ENCODE results near the gene OR51A7. TPM values are rescaled to one million over a fixed set of nuclear protein-coding genes. Genes with fewer than 3 reads are reported as not detected.
A peak's percentile ranks its signal among the peaks of the same experiment; 100 is the strongest.

The OR51A7 gene
- total and polyA plus RNA-seq, 2 of the 8 experiments (the other 6 are each of a cell fraction or from before 2014, with no cell fraction given), result not detected

DNA sequence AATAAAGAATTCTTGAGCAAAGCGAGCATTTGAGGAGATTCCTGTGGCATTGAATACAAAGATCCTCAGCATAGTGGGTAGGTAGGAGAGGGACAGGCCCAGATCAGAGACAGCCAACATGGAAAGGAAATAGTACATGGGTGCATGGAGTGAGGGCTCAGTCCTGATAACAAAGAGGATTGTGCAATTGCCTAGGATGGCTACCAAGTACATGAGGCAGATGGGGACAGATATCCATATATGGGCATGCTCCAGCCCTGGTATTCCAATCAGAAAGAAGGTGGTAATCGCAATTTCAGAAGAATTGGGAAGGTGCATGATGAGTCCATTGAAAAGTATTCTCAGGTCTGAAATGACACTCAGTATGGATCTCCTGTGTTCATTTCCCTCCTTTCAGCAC, 13.3 kb upstream of the OR51A7 start:
- no peaks in the 10 kb centered on the region for H4K20me1 ChIP-seq (replicated peaks in 1 of 2; ENCODE audit: control insufficient read depth in 1 of 2, insufficient read depth in 2 of 2, low read length in 2 of 2)
- no peaks in the 10 kb centered on the region for H3K79me1 ChIP-seq (ENCODE audit: low read depth, low read length)
- no peaks in the 10 kb centered on the region for H3K36me3 ChIP-seq (ENCODE audit: control insufficient read depth in 2 of 4, insufficient read depth in 4 of 4, low read length in 3 of 4)
- H3K79me2 ChIP-seq (ENCODE audit: control insufficient read depth in 1 of 2, insufficient read depth in 2 of 2, low read length in 2 of 2), result no peaks in the 10 kb centered on the region
- H2BK12ac ChIP-seq (ENCODE audit: low read depth, low read length), result no peak overlapping the region
- no peak overlapping the region for H3K4me2 ChIP-seq (ENCODE audit: insufficient read depth in 1 of 2, low read depth in 2 of 2, low read length in 2 of 2)
- H3K4me1 ChIP-seq (replicated peaks in 1 of 4; ENCODE audit: control insufficient read depth in 3 of 4, insufficient read depth in 4 of 4, low read length in 3 of 4), result no peaks in the 10 kb centered on the region
- H2BK15ac ChIP-seq (ENCODE audit: low read length), result no peak overlapping the region
- no peak overlapping the region for H4K5ac ChIP-seq (ENCODE audit: insufficient read length, low read depth, low read length)
- H3K4me3 ChIP-seq (ENCODE audit: extremely low read depth in 1 of 4, insufficient read depth in 2 of 4, low read depth in 3 of 4, low read length in 4 of 4), result no peak overlapping the region
- no peak overlapping the region for H3K18ac ChIP-seq (ENCODE audit: extremely low read depth, low read length)
- POLR2A ChIA-PET (ENCODE audit: partially characterized antibody), result no interaction called here
- H3K9ac ChIP-seq (replicated peaks in 1 of 4; ENCODE audit: extremely low read depth in 1 of 4, low read depth in 3 of 4, low read length in 3 of 4), result no peak overlapping the region
- no peak overlapping the region for H3K27ac ChIP-seq (ENCODE audit: low read depth, low read length)
- H2AK5ac ChIP-seq (ENCODE audit: low read depth, low read length), result no peak overlapping the region
- H2BK20ac ChIP-seq (ENCODE audit: low read length), result no peak overlapping the region
- no peaks in the 10 kb centered on the region for H3K27me3 ChIP-seq (replicated peaks in 1 of 4; ENCODE audit: control insufficient read depth in 3 of 4, extremely low read depth in 1 of 4, insufficient read depth in 3 of 4, low read length in 3 of 4)
- no peak for DNase-seq (ENCODE audit: low read depth in 1 of 2, low spot score in 2 of 2)
- no peak overlapping the region for H2BK5ac ChIP-seq (ENCODE audit: low read depth, low read length)
- no peak overlapping the region for H3K56ac ChIP-seq (replicated peaks; ENCODE audit: insufficient read length, low read depth, low read length)
- WGBS, 2 experiments (ENCODE audit: extremely low coverage in 1 of 2, insufficient coverage in 1 of 2, insufficient read length in 1 of 2, insufficient replicate concordance in 2 of 2, low coverage in 1 of 2, low lambda C conversion rate in 2 of 2, missing lambda C conversion rate in 1 of 2), result 91% methylated on average over 2 of the region's 2 CpGs; no CpG with 5 or more reads in 1 of the 2 experiments
- no peak for FAIRE-seq
- CTCF ChIA-PET (ENCODE audit: partially characterized antibody), result no interaction called here
- no peaks in the 10 kb centered on the region for H3K9me3 ChIP-seq (ENCODE audit: insufficient read depth in 2 of 2, low read depth in 1 of 2, low read length in 1 of 2)
- no peak overlapping the region for H4K91ac ChIP-seq (replicated peaks; ENCODE audit: insufficient read length, low read length)
- H3K4ac ChIP-seq (replicated peaks; ENCODE audit: insufficient read length, low read depth, low read length), result no peak overlapping the region
- H3K14ac ChIP-seq (ENCODE audit: insufficient read length), result no peak overlapping the region
- no peak overlapping the region for H2AFZ ChIP-seq (ENCODE audit: low read length)
- TF ChIP-seq CEBPB (IDR thresholded peaks at IDR 0.05; ENCODE audit: low read depth, low read length) (peak; percentile 72), SRF (IDR thresholded peaks at IDR 0.05; ENCODE audit: low read depth, low read length) (peak; percentile 80), GTF2F1 (IDR thresholded peaks at IDR 0.05; ENCODE audit: borderline replicate concordance, low read depth, low read length) (no peak), YY1 (IDR thresholded peaks at IDR 0.05; ENCODE audit: low read depth, low read length) (no peak), RAD21 (IDR thresholded peaks at IDR 0.05 in 1 of 2, conservative IDR thresholded peaks at IDR 0.05 in 1 of 2; ENCODE audit: low read depth in 2 of 2, low read length in 2 of 2) (no peak)
- no peaks in the 10 kb centered on the region for H3K23me2 ChIP-seq (ENCODE audit: low read depth, low read length)
- no peak overlapping the region for H4K8ac ChIP-seq (ENCODE audit: extremely low read depth, insufficient read depth, low read length)
- no peak overlapping the region for H2BK120ac ChIP-seq (replicated peaks; ENCODE audit: low read depth, low read length)
- H3K23ac ChIP-seq (ENCODE audit: insufficient read length), result no peak overlapping the region

All from H1 (cell line).